ENCODE results near the gene SMG9. TPM values are rescaled to one million over a fixed set of nuclear protein-coding genes. Genes with fewer than 3 reads are reported as not detected.

Gene SMG9
- total RNA-seq, 5 donors from 2014 or later (not counting 1 experiment from before 2014, with no cell fraction given) = 50.3 to 64.3 (median 56.8) TPM

GRCh38 chr19:43784981-43785808 is 30.4 kb upstream of the SMG9 start:
- peaks cover 13 to 51% of the 10 kb centered on the region in 2 experiments for H3K4me1 ChIP-seq (ENCODE audit: control insufficient read depth in 1 of 2, extremely low read depth in 1 of 2, insufficient read depth in 2 of 2, low read length in 2 of 2)
- H3K27me3 Mint-ChIP-seq = peaks cover 5% of the 10 kb centered on the region in 2 donors
- H3K9me3 ChIP-seq = no peaks in the 10 kb centered on the region
- POLR2A ChIA-PET = no interaction called here
- H3K4me1 Mint-ChIP-seq = peaks cover 43 to 46% (median 43%) of the 10 kb centered on the region in 3 donors
- H3K27ac ChIP-seq (ENCODE audit: low read length) = peak overlapping the region; percentile 71
- no peak overlapping the region for H3K4me3 ChIP-seq (ENCODE audit: control insufficient read depth in 1 of 2, extremely low read depth in 1 of 2, low read length in 1 of 2)
- CTCF ChIA-PET = interaction anchor here in 1 of 2 donors (0.6 to 1.9 kb wide), 6 partner anchors 13 to 253 kb away, joined by 3 to 16 read pairs (median 4); partner anchors contain the start of gene ZNF575
- peak overlapping the region; percentile 97 to 98 for H3K27ac Mint-ChIP-seq
- H3K27me3 ChIP-seq (replicated peaks in 1 of 2; ENCODE audit: control insufficient read depth in 2 of 2, extremely low read depth in 1 of 2, insufficient read depth in 2 of 2, low read length in 1 of 2) = peaks cover 0 to 3% of the 10 kb centered on the region in 2 experiments
- no peaks in the 10 kb centered on the region for H3K36me3 ChIP-seq (ENCODE audit: control insufficient read depth in 2 of 2, extremely low read depth in 1 of 2, insufficient read depth in 1 of 2, low read length in 1 of 2)
- ATAC-seq (replicated peaks in 1 of 4) (peak; percentile 34 to 61 (median 40)), DNase-seq (peak in 25 of 35 experiments; percentile 15 to 82 (median 35))
- H3K36me3 Mint-ChIP-seq = no peaks in the 10 kb centered on the region
- WGBS (ENCODE audit: insufficient coverage) = 23% methylated on average over 8 of the region's 10 CpGs
- H3K4me3 Mint-ChIP-seq = peak overlapping the region; percentile 51 to 83 (median 65)
- H3K9me3 Mint-ChIP-seq = no peaks in the 10 kb centered on the region

- DNase-seq = peak in 8 of 35 experiments; percentile 23 to 74 (median 49)
- H3K27me3 ChIP-seq (replicated peaks in 1 of 2; ENCODE audit: control insufficient read depth in 2 of 2, extremely low read depth in 1 of 2, insufficient read depth in 2 of 2, low read length in 1 of 2) = no peaks in the 10 kb centered on the region
- H3K4me3 Mint-ChIP-seq = peak overlapping the region; percentile 63 to 83 (median 65)
- no peaks in the 10 kb centered on the region for H3K9me3 ChIP-seq
- no peaks in the 10 kb centered on the region for H3K36me3 Mint-ChIP-seq
- ChIA-PET POLR2A (no interaction called here), CTCF (interaction anchor here in 1 of 2 donors (0.6 to 1.9 kb wide), 6 partner anchors 12 to 252 kb away, joined by 3 to 16 read pairs (median 4); partner anchors contain the start of gene ZNF575)
- H3K4me1 Mint-ChIP-seq = peaks cover 50 to 54% (median 51%) of the 10 kb centered on the region in 3 donors
- WGBS (ENCODE audit: insufficient coverage) = 35% methylated on average over 4 of the region's 4 CpGs
- no peaks in the 10 kb centered on the region for H3K36me3 ChIP-seq (ENCODE audit: control insufficient read depth in 2 of 2, extremely low read depth in 1 of 2, insufficient read depth in 1 of 2, low read length in 1 of 2)
- ATAC-seq (replicated peaks in 1 of 4) = peak; percentile 44 to 66 (median 62)
- H3K4me1 ChIP-seq (ENCODE audit: control insufficient read depth in 1 of 2, extremely low read depth in 1 of 2, insufficient read depth in 2 of 2, low read length in 2 of 2) = peaks cover 13 to 59% of the 10 kb centered on the region in 2 experiments
- H3K27me3 Mint-ChIP-seq = peaks cover 0 to 1% of the 10 kb centered on the region in 2 donors
- H3K4me3 ChIP-seq (ENCODE audit: control insufficient read depth in 1 of 2, extremely low read depth in 1 of 2, low read length in 1 of 2) = no peak overlapping the region
- no peaks in the 10 kb centered on the region for H3K9me3 Mint-ChIP-seq
- H3K27ac Mint-ChIP-seq = peak overlapping the region; percentile 97 to 98
- H3K27ac ChIP-seq (ENCODE audit: low read length) = peak overlapping the region; percentile 71
These were observed 29.6 kb upstream of the SMG9 start for GRCh38 chr19:43784241-43784980.

- no peak overlapping the region for H3K4me3 ChIP-seq (ENCODE audit: control insufficient read depth in 1 of 2, extremely low read depth in 1 of 2, low read length in 1 of 2)
- peaks cover 17 to 66% of the 10 kb centered on the region in 2 experiments for H3K4me1 ChIP-seq (ENCODE audit: control insufficient read depth in 1 of 2, extremely low read depth in 1 of 2, insufficient read depth in 2 of 2, low read length in 2 of 2)
- H3K36me3 ChIP-seq (ENCODE audit: control insufficient read depth in 2 of 2, extremely low read depth in 1 of 2, insufficient read depth in 1 of 2, low read length in 1 of 2) = no peaks in the 10 kb centered on the region
- H3K27ac ChIP-seq (ENCODE audit: low read length) = peak overlapping the region; percentile 71
- Mint-ChIP-seq H3K27ac (peak overlapping the region; percentile 97 to 98), H3K4me3 (peak overlapping the region; percentile 63 to 83 (median 64)), H3K9me3 (no peaks in the 10 kb centered on the region), H3K27me3 (no peaks in the 10 kb centered on the region), H3K36me3 (no peaks in the 10 kb centered on the region), H3K4me1 (peaks cover 57 to 60% (median 59%) of the 10 kb centered on the region in 3 donors)
- 80% methylated on average over 8 of the region's 8 CpGs for WGBS (ENCODE audit: insufficient coverage)
- no peaks in the 10 kb centered on the region for H3K9me3 ChIP-seq
- DNase-seq (no peak), ATAC-seq (replicated peaks in 1 of 4) (no peak)
- H3K27me3 ChIP-seq (replicated peaks in 1 of 2; ENCODE audit: control insufficient read depth in 2 of 2, extremely low read depth in 1 of 2, insufficient read depth in 2 of 2, low read length in 1 of 2) = no peaks in the 10 kb centered on the region
- POLR2A ChIA-PET = no interaction called here
- CTCF ChIA-PET = no interaction called here
These were observed 28.9 kb upstream of the SMG9 start for GRCh38 chr19:43783636-43784035.

- H3K4me3 ChIP-seq (ENCODE audit: control insufficient read depth in 1 of 2, extremely low read depth in 1 of 2, low read length in 1 of 2) = peak overlapping the region in 1 of 2 donors; percentile 11
- no peaks in the 10 kb centered on the region for H3K9me3 ChIP-seq
- no peaks in the 10 kb centered on the region for H3K36me3 ChIP-seq (ENCODE audit: control insufficient read depth in 2 of 2, extremely low read depth in 1 of 2, insufficient read depth in 1 of 2, low read length in 1 of 2)
- 94% methylated on average over 18 of the region's 24 CpGs for WGBS (ENCODE audit: insufficient coverage)
- no peaks in the 10 kb centered on the region for H3K27me3 Mint-ChIP-seq
- ATAC-seq (replicated peaks in 1 of 4) (no peak), DNase-seq (no peak)
- ChIA-PET CTCF (no interaction called here), POLR2A (no interaction called here)
- peak overlapping the region; percentile 2 to 83 (median 82) for H3K4me3 Mint-ChIP-seq
- peak overlapping the region; percentile 85 to 95 for H3K27ac Mint-ChIP-seq
- no peak overlapping the region for H3K27ac ChIP-seq (ENCODE audit: low read length)
- H3K4me1 Mint-ChIP-seq = peaks cover 65 to 69% (median 67%) of the 10 kb centered on the region in 3 donors
- no peaks in the 10 kb centered on the region for H3K36me3 Mint-ChIP-seq
- H3K9me3 Mint-ChIP-seq = no peaks in the 10 kb centered on the region
- peaks cover 23 to 75% of the 10 kb centered on the region in 2 experiments for H3K4me1 ChIP-seq (ENCODE audit: control insufficient read depth in 1 of 2, extremely low read depth in 1 of 2, insufficient read depth in 2 of 2, low read length in 2 of 2)
- H3K27me3 ChIP-seq (replicated peaks in 1 of 2; ENCODE audit: control insufficient read depth in 2 of 2, extremely low read depth in 1 of 2, insufficient read depth in 2 of 2, low read length in 1 of 2) = no peaks in the 10 kb centered on the region
These were observed 28.0 kb upstream of the SMG9 start for GRCh38 chr19:43782689-43783231.

- Mint-ChIP-seq H3K27me3 (no peaks in the 10 kb centered on the region), H3K4me1 (peaks cover 70 to 74% (median 72%) of the 10 kb centered on the region in 3 donors), H3K27ac (peak overlapping the region; percentile 85 to 95), H3K9me3 (no peaks in the 10 kb centered on the region), H3K36me3 (no peaks in the 10 kb centered on the region), H3K4me3 (peak overlapping the region; percentile 2 to 83 (median 82))
- DNase-seq = no peak
- ChIA-PET POLR2A (no interaction called here), CTCF (no interaction called here)
- Histone ChIP-seq H3K4me1 (ENCODE audit: control insufficient read depth in 1 of 2, extremely low read depth in 1 of 2, insufficient read depth in 2 of 2, low read length in 2 of 2) (peaks cover 26 to 79% of the 10 kb centered on the region in 2 experiments), H3K9me3 (no peaks in the 10 kb centered on the region), H3K27me3 (replicated peaks in 1 of 2; ENCODE audit: control insufficient read depth in 2 of 2, extremely low read depth in 1 of 2, insufficient read depth in 2 of 2, low read length in 1 of 2) (no peaks in the 10 kb centered on the region), H3K4me3 (ENCODE audit: control insufficient read depth in 1 of 2, extremely low read depth in 1 of 2, low read length in 1 of 2) (peak overlapping the region in 1 of 2 donors; percentile 11), H3K27ac (ENCODE audit: low read length) (no peak overlapping the region), H3K36me3 (ENCODE audit: control insufficient read depth in 2 of 2, extremely low read depth in 1 of 2, insufficient read depth in 1 of 2, low read length in 1 of 2) (no peaks in the 10 kb centered on the region)
- no peak for ATAC-seq (replicated peaks in 1 of 4)
- WGBS (ENCODE audit: insufficient coverage) = 75% methylated on average over 4 of the region's 8 CpGs
These were observed 27.5 kb upstream of the SMG9 start for GRCh38 chr19:43782311-43782660.
